ENCODE results near the gene PCDHGB4. TPM values are rescaled to one million over a fixed set of nuclear protein-coding genes. Genes with fewer than 3 reads are reported as not detected.
A peak's percentile ranks its signal among the peaks of the same experiment; 100 is the strongest.
"Not testable (repeated sequence)": the region's sequence is repeated elsewhere in the genome, so short reads cannot be mapped to it uniquely, and the experiment has no call there.

Gene PCDHGB4
- total RNA-seq, 2 donors from 2014 or later: 10.7 to 13.9 TPM

DNA sequence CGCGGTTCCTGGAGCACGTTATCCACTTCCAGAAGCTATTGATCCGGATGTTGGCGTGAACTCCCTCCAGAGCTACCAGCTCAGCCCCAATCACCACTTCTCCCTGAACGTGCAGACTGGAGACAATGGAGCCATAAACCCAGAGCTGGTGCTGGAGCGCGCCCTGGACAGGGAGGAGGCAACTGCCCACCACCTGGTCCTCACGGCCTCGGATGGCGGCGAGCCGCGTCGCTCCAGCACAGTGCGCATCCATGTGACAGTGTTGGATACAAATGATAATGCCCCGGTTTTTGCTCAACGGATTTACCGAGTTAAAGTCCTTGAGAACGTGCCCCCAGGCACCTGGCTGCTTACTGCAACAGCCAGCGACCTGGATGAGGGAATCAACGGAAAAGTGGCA lies 15.9 kb downstream of the PCDHGB4 start:
- H3K9me3 ChIP-seq (ENCODE audit: control insufficient read depth, low read length): peaks cover 49% of the 10 kb centered on the region
- 95 to 98% methylated on average over 15 to 22 of the region's 22 CpGs for WGBS, 2 experiments (ENCODE audit: insufficient coverage in 1 of 2, insufficient read length in 1 of 2)
- peaks cover 48% of the 10 kb centered on the region for H3K36me3 Mint-ChIP-seq (ENCODE audit: low read depth)

DNA sequence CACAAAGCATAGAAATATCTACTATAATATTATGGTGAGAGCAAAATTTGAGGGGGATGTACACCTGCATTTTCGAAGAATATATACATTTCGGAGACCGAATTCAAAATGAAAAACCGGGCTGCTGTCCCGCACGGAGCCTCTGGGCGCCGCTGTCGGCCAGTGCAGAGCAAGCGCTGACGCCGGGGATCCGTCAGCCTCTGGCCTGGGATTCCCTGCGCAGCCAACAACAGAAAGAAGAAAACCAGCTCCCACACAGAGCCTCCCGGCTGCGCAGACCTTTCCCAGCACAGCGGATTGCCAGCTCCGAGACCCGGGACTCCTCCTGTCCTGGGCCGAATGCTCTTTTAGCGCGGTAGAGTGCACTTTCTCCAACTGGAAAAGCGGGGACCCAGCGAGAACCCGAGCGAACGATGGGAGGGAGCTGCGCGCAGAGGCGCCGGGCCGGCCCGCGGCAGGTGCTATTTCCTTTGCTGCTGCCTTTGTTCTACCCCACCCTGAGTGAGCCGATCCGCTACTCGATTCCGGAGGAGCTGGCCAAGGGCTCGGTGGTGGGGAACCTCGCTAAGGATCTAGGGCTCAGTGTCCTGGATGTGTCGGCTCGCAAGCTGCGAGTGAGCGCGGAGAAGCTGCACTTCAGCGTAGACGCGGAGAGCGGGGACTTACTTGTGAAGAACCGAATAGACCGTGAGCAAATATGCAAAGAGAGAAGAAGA lies 20.4 kb downstream of the PCDHGB4 start, which contains the start of gene PCDHGB6:
PCDHGB6 (plus strand) TSS at position 232 of the 716 bp plus-strand sequence; CDS start at position 414, 182 bp downstream.
- not testable (repeated sequence) for H3K36me3 ChIP-seq (ENCODE audit: control insufficient read depth, insufficient read depth, low read length); H3K9ac ChIP-seq (ENCODE audit: extremely low read depth, low read length, poor library complexity, severe bottlenecking); H3K4me1 Mint-ChIP-seq; H3K4me1 ChIP-seq (ENCODE audit: control insufficient read depth, insufficient read depth, low read length); H3K27me3 ChIP-seq (ENCODE audit: control insufficient read depth, insufficient read depth, low read length, poor library complexity, severe bottlenecking)
- H3K9me3 ChIP-seq (ENCODE audit: control insufficient read depth, low read length): peaks cover 35% of the 10 kb centered on the region
- H3K4me3 ChIP-seq (ENCODE audit: low read length): peak within 1 kb of the TSS; percentile 76
- H3K27ac ChIP-seq (ENCODE audit: low read depth, low read length): peak within 1 kb of the TSS; percentile 86
- peaks cover 35% of the 10 kb centered on the region for H3K9me3 Mint-ChIP-seq
- peak within 1 kb of the TSS; percentile 82 for H3K27ac Mint-ChIP-seq
- peak within 1 kb of the TSS; percentile 71 for H3K4me3 Mint-ChIP-seq
- H3K27me3 Mint-ChIP-seq (ENCODE audit: insufficient read depth): peaks cover 16% of the 10 kb centered on the region
- H3K36me3 Mint-ChIP-seq (ENCODE audit: low read depth): peaks cover 34% of the 10 kb centered on the region
- peak; percentile 91 for DNase-seq
- TF ChIP-seq, protein P1, sequence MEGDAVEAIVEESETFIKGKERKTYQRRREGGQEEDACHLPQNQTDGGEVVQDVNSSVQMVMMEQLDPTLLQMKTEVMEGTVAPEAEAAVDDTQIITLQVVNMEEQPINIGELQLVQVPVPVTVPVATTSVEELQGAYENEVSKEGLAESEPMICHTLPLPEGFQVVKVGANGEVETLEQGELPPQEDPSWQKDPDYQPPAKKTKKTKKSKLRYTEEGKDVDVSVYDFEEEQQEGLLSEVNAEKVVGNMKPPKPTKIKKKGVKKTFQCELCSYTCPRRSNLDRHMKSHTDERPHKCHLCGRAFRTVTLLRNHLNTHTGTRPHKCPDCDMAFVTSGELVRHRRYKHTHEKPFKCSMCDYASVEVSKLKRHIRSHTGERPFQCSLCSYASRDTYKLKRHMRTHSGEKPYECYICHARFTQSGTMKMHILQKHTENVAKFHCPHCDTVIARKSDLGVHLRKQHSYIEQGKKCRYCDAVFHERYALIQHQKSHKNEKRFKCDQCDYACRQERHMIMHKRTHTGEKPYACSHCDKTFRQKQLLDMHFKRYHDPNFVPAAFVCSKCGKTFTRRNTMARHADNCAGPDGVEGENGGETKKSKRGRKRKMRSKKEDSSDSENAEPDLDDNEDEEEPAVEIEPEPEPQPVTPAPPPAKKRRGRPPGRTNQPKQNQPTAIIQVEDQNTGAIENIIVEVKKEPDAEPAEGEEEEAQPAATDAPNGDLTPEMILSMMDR (conservative IDR thresholded peaks at IDR 0.05): peak; percentile 90
- WGBS, 2 experiments (ENCODE audit: insufficient coverage in 1 of 2, insufficient read length in 1 of 2): 38 to 51% methylated on average over 15 to 49 of the region's 51 CpGs

More for the DNA sequence above, 15.9 kb downstream of the PCDHGB4 start:
- TF ChIP-seq, protein P1 (conservative IDR thresholded peaks at IDR 0.05): no peak
- H3K27ac Mint-ChIP-seq: no peak overlapping the region
- Histone ChIP-seq H3K4me3 (ENCODE audit: low read length) (no peak overlapping the region), H3K36me3 (ENCODE audit: control insufficient read depth, insufficient read depth, low read length) (no peaks in the 10 kb centered on the region), H3K9ac (ENCODE audit: extremely low read depth, low read length, poor library complexity, severe bottlenecking) (no peak overlapping the region), H3K4me1 (ENCODE audit: control insufficient read depth, insufficient read depth, low read length) (no peaks in the 10 kb centered on the region), H3K27ac (ENCODE audit: low read depth, low read length) (no peak overlapping the region), H3K27me3 (ENCODE audit: control insufficient read depth, insufficient read depth, low read length, poor library complexity, severe bottlenecking) (no peaks in the 10 kb centered on the region)
- no peaks in the 10 kb centered on the region for H3K4me1 Mint-ChIP-seq
- peak; percentile 22 for DNase-seq
- H3K9me3 Mint-ChIP-seq: peaks cover 63% of the 10 kb centered on the region
- peaks cover 7% of the 10 kb centered on the region for H3K27me3 Mint-ChIP-seq (ENCODE audit: insufficient read depth)
- no peak overlapping the region for H3K4me3 Mint-ChIP-seq

GRCh38 chr5:141409598-141410306 lies 22.3 kb downstream of the PCDHGB4 start:
- no peaks in the 10 kb centered on the region for H3K36me3 ChIP-seq (ENCODE audit: control insufficient read depth, insufficient read depth, low read length)
- H3K27ac Mint-ChIP-seq: no peak overlapping the region
- no peaks in the 10 kb centered on the region for H3K27me3 ChIP-seq (ENCODE audit: control insufficient read depth, insufficient read depth, low read length, poor library complexity, severe bottlenecking)
- H3K4me3 Mint-ChIP-seq: no peak overlapping the region
- no peak overlapping the region for H3K27ac ChIP-seq (ENCODE audit: low read depth, low read length)
- H3K9me3 Mint-ChIP-seq: peaks cover 31% of the 10 kb centered on the region
- peaks cover 36% of the 10 kb centered on the region for H3K9me3 ChIP-seq (ENCODE audit: control insufficient read depth, low read length)
- no peak overlapping the region for H3K4me3 ChIP-seq (ENCODE audit: low read length)
- H3K4me1 ChIP-seq (ENCODE audit: control insufficient read depth, insufficient read depth, low read length): no peaks in the 10 kb centered on the region
- DNase-seq: no peak
- H3K36me3 Mint-ChIP-seq (ENCODE audit: low read depth): peaks cover 27% of the 10 kb centered on the region
- 94 to 96% methylated on average over 64 of the region's 64 CpGs for WGBS, 2 experiments (ENCODE audit: insufficient coverage in 1 of 2, insufficient read length in 1 of 2)
- no peak overlapping the region for H3K9ac ChIP-seq (ENCODE audit: extremely low read depth, low read length, poor library complexity, severe bottlenecking)
- TF ChIP-seq, protein P1 (conservative IDR thresholded peaks at IDR 0.05): no peak
- peaks cover 23% of the 10 kb centered on the region for H3K27me3 Mint-ChIP-seq (ENCODE audit: insufficient read depth)
- H3K4me1 Mint-ChIP-seq: peaks cover 3% of the 10 kb centered on the region

Measured in endodermal cell (in vitro differentiated cells).